VCaP (cell line): Measurements from ENCODE around the gene LAMA4.
A peak's percentile ranks its signal among the peaks of the same experiment; 100 is the strongest.

Experiments
- H3K27ac ChIP-seq: fragments of 450-650 bp; 2 replicates; pipeline ENCODE4 v1.5.1; 2017
- CTCF ChIP-seq: fragments of 450-650 bp; conservative IDR thresholded peaks from 2 replicates; pipeline ENCODE4 v1.5.1; 2017; ENCODE audit warnings: mild to moderate bottlenecking, moderate library complexity

LAMA4 gene

GRCh38 chr6:112216662-112217551, 37.5 kb downstream of the LAMA4 start:
- H3K27ac ChIP-seq: no peak overlapping the region
- no peak for TF ChIP-seq CTCF

- no peak overlapping the region for H3K27ac ChIP-seq
- no peak for TF ChIP-seq CTCF
These were observed 38.7 kb downstream of the LAMA4 start for GRCh38 chr6:112215488-112216284.

GRCh38 chr6:112214739-112215269, 39.6 kb downstream of the LAMA4 start:
- TF ChIP-seq CTCF: no peak
- H3K27ac ChIP-seq: peak overlapping the region; percentile 51

GRCh38 chr6:112210852-112211251, 43.5 kb downstream of the LAMA4 start:
- H3K27ac ChIP-seq: no peak overlapping the region
- no peak for TF ChIP-seq CTCF

GRCh38 chr6:112209131-112209530, 45.2 kb downstream of the LAMA4 start:
- H3K27ac ChIP-seq: no peak overlapping the region
- no peak for TF ChIP-seq CTCF

- no peak for TF ChIP-seq CTCF
- no peak overlapping the region for H3K27ac ChIP-seq
These were observed 46.6 kb downstream of the LAMA4 start for GRCh38 chr6:112207776-112208175.

- H3K27ac ChIP-seq: no peak overlapping the region
- TF ChIP-seq CTCF: no peak
These were observed 47.2 kb downstream of the LAMA4 start for GRCh38 chr6:112207131-112207530.
